HG03097 (cell line): ENCODE results near the gene CS.
A peak's percentile ranks its signal among the peaks of the same experiment; 100 is the strongest.

Experiments
- ATAC-seq: cut with Tn5 transposase; IDR thresholded peaks from one replicate; pipeline ENCODE4 v1.9.1; 2021; ENCODE audit not compliant: unreplicated experiment, low FRiP score

Gene CS

DNA sequence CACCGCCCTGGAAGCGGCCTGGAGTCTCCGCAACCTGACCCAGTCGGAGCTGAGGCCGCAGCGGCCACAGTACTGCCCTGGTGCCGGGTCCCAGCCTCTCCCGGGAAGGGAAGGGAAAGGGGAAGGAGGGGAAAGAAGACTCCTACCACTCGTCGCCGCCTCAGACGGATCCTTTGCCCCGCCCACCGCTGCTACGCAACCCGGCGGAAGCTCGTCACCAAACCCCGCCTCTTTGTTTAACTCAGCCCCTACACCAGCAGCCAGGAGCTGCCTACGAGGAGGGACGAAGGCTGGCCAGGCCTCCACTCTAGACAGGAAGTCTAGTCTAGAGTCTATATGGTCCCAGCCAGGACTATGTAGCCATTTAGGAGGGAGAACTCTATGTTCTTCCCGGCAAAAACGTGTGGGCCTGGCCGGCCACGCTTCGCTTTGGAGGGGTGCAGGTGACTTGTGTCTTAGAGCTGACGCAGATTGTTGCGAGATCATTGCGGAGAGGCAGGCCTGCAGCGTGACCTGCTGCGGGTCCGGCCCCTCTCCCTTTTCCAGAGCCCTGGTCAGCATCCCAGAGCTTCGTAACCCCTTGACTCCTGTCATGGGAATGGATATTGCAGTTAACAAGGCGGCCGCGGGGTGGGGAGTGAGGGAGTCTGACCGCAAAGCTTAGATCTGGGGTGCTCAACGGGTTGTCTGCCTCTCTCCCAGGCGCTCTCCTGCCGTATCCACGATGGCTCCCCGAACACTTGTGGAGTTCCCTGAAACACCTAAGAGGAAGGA, 78.2 kb downstream of the CS start, which contains the start of gene RNF41:
Gene RNF41 (minus strand): TSS at position 166 of the 774 bp plus-strand sequence. CDS start 7,875 bp downstream, outside the sequence.
- ATAC-seq = peak; percentile 72
